Measurements from ENCODE around the gene PRXL2A.

DNA sequence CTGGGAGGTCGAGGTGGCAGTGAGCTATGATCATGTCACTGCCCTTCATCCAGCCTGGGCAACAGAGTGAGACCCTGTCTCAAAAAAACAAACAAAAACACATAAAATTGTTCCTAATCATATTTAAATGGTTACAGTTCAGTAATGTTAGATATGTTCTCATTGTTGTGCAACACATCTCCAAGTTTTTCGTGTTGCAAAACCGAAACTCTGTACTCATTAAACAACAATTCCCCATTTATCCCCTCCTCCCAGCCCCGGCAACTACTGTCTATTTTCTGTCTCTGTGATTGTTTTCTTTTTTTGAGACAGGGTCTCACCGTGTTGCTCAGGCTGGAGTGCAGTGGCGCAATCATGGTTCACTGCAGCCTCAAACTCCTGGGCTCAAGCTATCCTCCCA is 16.1 kb upstream of the PRXL2A start:
- TF ChIP-seq POLR2A (IDR thresholded peaks at IDR 0.05) (no peak), EP300 (IDR thresholded peaks at IDR 0.05) (no peak), CTCF (IDR thresholded peaks at IDR 0.05) (no peak)
